TTC549 (cell line): ENCODE data around the gene NEURL2.
"Not testable (repeated sequence)": the region's sequence is repeated elsewhere in the genome, so short reads cannot be mapped to it uniquely, and the experiment has no call there.

ENCODE experiments used
- FAIRE-seq: peaks from 2 replicates; lab custom pipeline; 2012; peaks lifted over from hg19 to GRCh38; lab: Jason Lieb, UNC

NEURL2 gene

DNA sequence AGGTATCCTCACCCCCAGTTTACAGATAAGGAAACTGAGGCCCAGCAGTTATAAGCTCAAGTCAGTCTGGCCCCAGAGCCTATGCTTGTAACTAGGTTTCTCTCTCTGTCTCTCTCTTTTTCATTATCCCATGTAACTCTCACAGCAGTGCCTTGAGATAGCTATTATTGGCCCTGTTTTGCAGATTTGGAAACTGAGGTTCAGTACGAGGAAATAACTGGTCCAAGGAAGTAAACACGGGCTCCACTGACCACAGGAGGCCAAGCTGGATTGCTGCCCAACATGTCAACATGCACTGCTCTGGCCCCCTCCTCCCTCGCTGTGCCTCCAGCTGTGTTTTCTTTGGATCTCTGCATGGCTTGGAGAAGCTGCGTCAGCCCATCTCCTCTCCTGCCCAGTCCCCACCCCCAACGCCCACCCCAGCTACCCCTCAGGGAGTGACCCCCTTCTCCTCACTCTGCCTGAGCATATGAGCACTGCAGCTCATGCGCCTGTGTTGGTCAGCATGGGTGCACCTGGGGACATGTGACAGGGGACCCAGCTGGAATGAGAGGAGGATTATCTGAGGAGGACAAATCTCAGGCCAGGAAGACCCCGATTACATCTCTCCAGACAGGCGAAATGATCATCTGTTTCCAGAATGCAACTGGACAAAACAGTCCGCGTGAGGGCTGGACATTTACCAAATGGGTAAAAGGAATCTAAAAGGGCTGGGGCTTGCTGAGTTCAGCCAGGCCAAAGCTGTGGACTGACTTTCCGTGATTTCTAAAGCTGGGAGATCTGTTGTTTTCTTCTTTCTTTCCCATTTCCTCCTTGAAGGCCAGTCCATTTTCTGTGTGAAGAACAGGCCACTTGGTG, 28.8 kb upstream of the NEURL2 start:
- no peak for FAIRE-seq

DNA sequence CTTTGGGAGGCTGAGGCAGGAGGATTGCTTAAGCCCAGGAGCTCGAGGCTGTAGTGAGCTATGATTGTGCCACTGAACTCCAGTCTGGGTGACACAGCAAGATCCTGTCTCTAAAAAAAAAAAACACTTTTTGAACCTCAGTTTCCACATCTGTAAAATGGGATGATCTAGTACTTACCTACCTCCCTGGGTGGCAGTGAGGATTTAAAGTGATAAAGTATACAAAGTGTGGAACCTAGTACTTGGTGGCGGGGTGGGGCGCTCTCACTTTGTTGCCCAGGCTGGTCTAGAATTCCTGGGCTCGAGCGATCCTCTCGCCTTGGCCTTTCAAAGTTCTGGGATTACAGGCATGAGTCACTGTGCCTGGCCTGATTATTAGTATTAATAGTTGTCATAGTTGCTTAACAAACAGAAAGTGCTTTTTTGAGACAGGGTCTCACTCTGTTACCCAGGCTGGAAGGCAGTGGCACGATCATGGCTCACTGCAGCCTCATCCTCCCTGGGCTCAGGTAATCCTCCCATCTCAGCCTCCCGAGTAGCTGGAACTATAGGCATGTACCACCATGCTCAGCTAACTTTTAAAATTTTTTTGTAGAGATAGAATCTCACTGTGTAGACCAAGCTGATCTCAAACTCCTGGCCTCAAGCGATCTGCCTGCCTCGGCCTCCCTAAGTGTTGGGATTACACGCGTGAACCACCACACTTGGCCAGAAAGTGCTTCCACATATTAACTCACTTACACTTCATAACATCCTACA, 27.9 kb upstream of the NEURL2 start:
- no peak for FAIRE-seq

DNA sequence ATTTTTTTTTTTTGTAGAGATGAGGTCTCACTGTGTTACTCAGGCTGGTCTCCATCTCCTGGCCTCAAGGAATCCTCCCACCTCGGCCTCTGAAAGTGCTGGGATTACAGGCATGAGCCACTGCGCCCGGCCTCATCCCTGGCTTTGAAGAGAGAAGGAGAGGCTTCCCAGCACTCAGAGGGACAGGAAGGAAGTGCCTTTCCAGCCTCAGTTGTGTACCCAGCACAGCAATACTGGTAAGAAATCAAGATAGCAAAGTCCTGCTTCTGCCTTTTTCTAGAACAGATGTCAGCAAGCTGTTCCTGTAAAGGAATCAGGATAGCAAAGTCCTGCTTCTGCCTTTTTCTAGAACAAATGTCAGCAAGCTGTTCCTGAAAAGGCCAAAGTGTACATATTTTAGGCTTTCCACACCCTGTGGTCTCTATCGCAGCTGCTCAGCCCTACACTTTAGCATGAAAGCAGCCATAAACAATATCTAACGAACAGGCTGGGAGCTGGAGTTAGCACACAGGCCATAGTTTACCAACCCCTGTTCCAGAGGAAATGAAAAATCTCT, 27.3 kb upstream of the NEURL2 start:
- FAIRE-seq = no peak

DNA sequence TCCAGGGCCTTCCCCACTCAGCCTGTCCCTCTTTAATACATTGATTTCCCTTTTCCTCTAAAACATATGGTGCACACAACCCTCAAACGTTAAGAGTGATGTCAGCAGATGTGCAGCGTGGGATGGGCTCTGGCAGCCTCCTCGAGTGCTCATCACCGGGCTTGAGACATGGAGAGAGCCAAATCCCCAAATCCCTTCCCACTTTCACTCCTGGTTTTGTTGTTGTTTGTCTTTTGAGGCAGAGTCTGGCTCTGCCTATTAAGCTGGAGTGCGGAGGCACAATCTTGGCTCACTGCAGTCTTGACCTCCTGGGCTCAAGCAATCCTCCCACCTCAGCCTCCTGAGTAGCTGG, 26.8 kb upstream of the NEURL2 start:
- no peak for FAIRE-seq

DNA sequence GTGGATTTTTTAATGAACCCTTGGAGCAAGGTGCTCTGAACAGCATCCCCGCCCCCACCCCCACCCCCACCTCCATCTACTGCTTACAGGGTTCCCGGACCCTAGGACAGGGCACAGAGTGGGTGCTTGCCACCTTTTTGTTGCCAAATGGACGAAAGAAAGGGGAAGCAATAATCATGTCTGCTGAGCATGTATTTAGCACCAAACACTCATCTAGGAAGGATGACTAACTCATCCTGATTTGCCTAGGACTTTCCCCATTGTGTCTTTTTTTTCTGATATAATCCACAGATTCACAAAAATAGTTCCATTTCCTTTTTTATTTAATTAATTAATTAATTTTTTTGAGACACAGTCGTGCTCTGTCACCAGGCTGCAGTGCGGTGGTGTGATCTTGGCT, 22.1 kb upstream of the NEURL2 start:
- no peak for FAIRE-seq

DNA sequence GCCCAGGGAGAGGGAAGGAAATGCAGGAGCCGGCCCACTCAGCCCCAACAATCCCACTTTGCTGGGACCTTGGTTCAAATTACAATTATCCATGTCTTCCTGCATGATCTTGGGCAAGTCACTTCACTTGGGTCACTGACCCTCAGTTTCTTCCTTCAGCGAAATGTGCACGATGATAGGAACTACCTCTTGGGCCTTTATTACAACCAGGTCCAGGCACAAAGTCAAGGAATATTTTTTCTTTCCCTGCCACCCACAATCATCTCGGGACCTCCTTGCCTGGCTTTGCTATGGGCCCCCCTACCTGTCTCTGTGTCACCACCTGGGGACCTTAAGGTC, 21.3 kb upstream of the NEURL2 start:
- FAIRE-seq = no peak

GRCh38 chr20:45911486-45912343, 20.7 kb upstream of the NEURL2 start, which contains the start of gene PLTP:
PLTP (minus strand) TSS chr20:45912155; CDS start chr20:45911452, 703 bp downstream.
- no peak for FAIRE-seq

DNA sequence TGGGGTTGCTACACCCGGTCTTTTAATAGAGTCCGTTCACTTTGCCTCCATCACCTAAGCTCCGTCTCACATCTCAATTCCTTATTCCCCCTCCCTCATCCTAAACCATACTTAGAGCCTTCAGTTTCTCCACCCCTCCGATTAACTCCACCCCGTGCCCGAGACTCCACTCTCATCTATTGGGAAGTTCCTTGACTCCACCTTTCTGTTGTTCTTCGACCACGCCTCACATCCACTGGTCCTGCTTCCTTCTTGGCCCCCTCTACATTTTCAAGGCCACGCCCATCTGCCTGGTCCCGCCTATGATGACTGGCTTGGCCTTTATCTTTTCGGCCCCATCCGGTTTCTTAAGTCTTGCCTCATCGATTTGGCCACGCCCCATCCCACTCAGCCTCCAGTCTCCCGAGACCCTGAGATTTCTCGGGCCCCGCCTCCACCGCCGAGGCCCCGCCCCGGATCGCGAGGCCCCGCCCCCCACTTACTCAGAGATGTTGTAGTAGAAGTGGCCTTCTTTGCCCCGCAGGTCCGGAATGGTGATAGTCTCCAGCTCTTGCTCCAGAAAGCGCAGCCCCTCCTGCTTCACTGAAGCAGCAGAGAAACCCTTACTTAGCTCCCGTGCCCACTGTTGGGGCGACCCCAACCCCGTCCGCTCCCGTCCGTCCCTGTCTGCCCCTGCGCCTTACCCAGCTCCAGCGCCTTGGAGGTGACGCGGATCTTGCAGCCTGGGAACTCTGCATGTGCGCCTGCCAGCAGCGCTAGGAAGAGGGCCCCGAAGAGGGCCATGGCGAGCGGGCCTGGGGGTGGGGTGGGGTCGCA, 19.9 kb upstream of the NEURL2 start:
- FAIRE-seq = peak; percentile 95

GRCh38 chr20:45909817-45910669, 19.0 kb upstream of the NEURL2 start:
- no peak for FAIRE-seq

DNA sequence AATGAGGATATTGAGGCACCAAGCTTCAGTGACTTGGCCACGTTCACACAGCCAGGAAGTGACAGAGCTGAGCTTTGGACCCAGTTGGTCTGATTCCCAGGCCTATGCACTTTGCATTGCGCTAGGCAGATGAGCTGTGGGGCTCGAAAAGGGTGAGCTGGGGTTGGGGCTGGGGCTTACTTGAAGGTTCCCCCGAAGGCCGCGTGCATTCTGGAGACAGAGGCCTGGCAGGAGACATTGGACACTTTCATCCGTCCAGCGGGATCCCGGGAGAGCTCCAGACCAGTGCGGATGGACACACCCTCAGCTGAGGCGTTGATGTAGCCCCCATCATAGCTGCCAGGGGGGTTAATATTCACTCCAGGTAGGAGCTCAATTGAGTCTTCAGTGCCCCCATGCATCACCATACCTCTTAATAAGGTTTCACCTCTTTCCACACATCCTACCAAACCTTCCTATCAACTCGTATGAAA, 18.4 kb upstream of the NEURL2 start:
- FAIRE-seq = no peak

DNA sequence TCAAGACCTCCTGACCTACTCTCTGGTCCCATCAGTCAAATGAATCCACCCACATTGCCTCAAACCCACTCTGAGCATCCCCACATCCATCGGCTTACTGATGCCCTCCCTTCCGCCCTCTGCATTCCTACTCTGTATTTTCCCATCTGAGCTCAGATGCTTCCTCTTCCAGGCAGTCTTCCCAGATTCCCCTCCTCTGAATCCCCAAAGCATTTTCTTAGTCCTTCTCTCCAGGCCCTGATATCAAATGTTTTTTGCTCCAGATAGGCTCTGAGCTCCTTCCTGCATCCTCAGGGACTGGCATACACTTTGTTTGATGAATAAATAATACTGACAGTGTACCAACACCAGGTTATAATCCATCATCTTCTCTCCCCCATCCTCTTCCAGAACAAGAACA, 17.1 kb upstream of the NEURL2 start:
- FAIRE-seq = no peak

GRCh38 chr20:45907219-45907948, 16.4 kb upstream of the NEURL2 start:
- FAIRE-seq = no peak

DNA sequence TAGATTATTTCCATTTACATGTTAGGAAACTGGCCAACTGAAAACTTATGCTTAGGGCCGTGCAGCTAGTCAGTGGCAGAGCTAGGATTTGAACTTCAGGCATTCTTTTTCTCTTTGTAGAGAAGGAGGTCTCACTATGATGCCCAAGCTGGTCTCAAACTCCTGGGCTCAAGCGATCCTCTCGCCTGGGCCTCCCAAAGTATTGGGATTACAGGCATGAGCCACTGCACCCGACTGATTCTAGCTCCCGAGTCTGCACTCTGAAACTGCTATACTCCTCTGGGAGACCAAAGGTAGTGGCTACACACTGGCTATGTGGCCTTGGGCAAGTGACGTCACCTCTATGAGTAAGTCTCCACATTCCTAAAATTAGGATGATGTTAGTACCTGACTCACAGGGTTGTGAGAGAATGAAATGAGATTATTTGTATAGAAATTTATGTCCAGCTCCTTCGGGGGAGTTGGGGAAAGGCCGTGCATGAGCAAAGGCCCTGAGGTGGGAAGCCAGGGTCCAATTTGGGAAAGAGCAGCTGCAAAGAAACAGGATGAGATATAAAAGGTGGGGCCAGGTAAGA, 14.6 kb upstream of the NEURL2 start:
- FAIRE-seq = no peak

- no peak for FAIRE-seq
Observed at GRCh38 chr20:45904583-45905504, 13.8 kb upstream of the NEURL2 start.

DNA sequence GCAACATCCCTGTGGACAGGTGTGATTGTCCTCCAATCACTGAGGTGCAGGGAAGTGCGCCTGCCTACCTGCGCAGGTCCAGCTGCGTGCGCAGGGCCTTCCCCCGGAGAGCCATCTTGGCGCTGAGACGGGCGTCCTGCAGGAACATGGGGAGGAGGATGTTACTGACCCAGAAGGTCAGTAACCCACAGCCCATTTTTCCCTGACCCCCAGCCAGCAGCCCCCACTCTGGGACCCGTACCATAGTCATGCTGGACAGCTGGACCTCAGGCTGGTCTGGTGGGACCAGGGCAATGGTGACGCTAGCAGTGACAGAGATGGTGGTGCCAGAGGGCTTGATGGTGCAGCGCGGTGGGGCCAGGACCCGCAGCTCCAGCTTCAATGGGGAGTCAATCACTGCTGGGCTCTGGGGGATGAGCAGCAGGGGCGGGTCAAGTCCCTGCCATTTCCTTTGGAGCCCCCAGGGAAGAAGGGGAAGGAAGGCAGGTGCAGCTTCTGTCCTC, 11.2 kb upstream of the NEURL2 start:
- no peak for FAIRE-seq

DNA sequence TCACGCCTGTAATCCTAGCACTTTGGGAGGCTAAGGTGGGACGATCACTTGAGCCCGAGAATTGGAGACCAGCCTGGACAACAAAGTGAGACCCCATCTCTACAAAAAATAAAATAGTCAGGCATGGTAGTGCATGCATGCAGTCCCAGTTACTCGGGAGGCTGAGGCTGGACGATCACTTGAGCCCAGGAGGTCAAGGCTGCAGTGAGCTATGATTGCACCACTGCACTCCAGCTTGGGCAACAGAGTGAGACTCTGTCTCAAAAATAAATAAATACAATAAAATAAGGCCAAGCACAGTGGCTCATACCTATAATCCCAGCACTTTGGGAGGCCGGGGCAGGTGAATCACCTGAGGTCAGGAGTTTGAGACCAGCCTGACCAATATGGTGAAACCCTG, 10.3 kb upstream of the NEURL2 start:
- FAIRE-seq = not testable (repeated sequence)

GRCh38 chr20:45899046-45899835, 8.2 kb upstream of the NEURL2 start:
- FAIRE-seq = no peak
